Left hindlimb (tissue), 1 donor: ENCODE data around the gene EIF1AX.
"Not testable (repeated sequence)": the region's sequence is repeated elsewhere in the genome, so short reads cannot be mapped to it uniquely, and the experiment has no call there.

ENCODE experiments used
- DNase-seq: peaks from one replicate; pipeline ENCODE4 v3.0.0-alpha.2; 2018

Gene EIF1AX

GRCh38 chrX:20141281-20142220 is at the start of gene EIF1AX:
Gene EIF1AX, minus strand, starts transcription at chrX:20141838. Its CDS starts 198 bp downstream, at chrX:20141640.
- peak; percentile 97 for DNase-seq

GRCh38 chrX:20189171-20189570 is 47.5 kb upstream of the EIF1AX start:
- no peak for DNase-seq

- DNase-seq, result no peak
Measured at GRCh38 chrX:20181598-20182329, 40.1 kb upstream of the EIF1AX start.

GRCh38 chrX:20177093-20177492 is 35.5 kb upstream of the EIF1AX start:
- DNase-seq, result no peak

- DNase-seq, result no peak
Measured at GRCh38 chrX:20173856-20174255, 32.2 kb upstream of the EIF1AX start.

- no peak for DNase-seq
Measured at GRCh38 chrX:20173313-20173712, 31.7 kb upstream of the EIF1AX start.

- DNase-seq, result no peak
Measured at GRCh38 chrX:20171887-20172286, 30.2 kb upstream of the EIF1AX start.

GRCh38 chrX:20162516-20162915 is 20.9 kb upstream of the EIF1AX start:
- not testable (repeated sequence) for DNase-seq

GRCh38 chrX:20159797-20160385 is 18.3 kb upstream of the EIF1AX start:
- no peak for DNase-seq

- no peak for DNase-seq
Measured at GRCh38 chrX:20151689-20152088, 10.1 kb upstream of the EIF1AX start.

GRCh38 chrX:20149326-20149725 is 7.7 kb upstream of the EIF1AX start:
- DNase-seq, result no peak

GRCh38 chrX:20147561-20147960 is 5.9 kb upstream of the EIF1AX start:
- DNase-seq, result no peak

- DNase-seq, result no peak
Measured at GRCh38 chrX:20144491-20144890, 2.9 kb upstream of the EIF1AX start.

GRCh38 chrX:20143561-20143960 is 1.9 kb upstream of the EIF1AX start:
- DNase-seq, result no peak

- no peak for DNase-seq
Measured at GRCh38 chrX:20143111-20143510, 1.5 kb upstream of the EIF1AX start.

GRCh38 chrX:20140420-20140819 is 1.2 kb downstream of the EIF1AX start:
- no peak for DNase-seq

- DNase-seq, result no peak
Measured at GRCh38 chrX:20139966-20140365, 1.7 kb downstream of the EIF1AX start.

GRCh38 chrX:20135944-20136343 is 5.7 kb downstream of the EIF1AX start:
- DNase-seq, result no peak

- DNase-seq, result no peak
Measured at GRCh38 chrX:20132666-20133065, 9.0 kb downstream of the EIF1AX start.

GRCh38 chrX:20130357-20130756 is 11.3 kb downstream of the EIF1AX start:
- no peak for DNase-seq

- DNase-seq, result no peak
Measured at GRCh38 chrX:20129547-20129946, 12.1 kb downstream of the EIF1AX start.

GRCh38 chrX:20128670-20129069 is 13.0 kb downstream of the EIF1AX start:
- no peak for DNase-seq

- DNase-seq, result not testable (repeated sequence)
Measured at GRCh38 chrX:20127440-20127839, 14.2 kb downstream of the EIF1AX start.

GRCh38 chrX:20126833-20127232 is 14.8 kb downstream of the EIF1AX start:
- DNase-seq, result not testable (repeated sequence)
